Mesenchymal stem cell (in vitro differentiated cells and primary cell): Measurements from ENCODE around the gene LRRC47.
A peak's percentile ranks its signal among the peaks of the same experiment; 100 is the strongest.

Experiments
- DNase-seq: peaks from one replicate; pipeline ENCODE4 v3.0.0-alpha.2; 2013
- H2AFZ ChIP-seq: one replicate; pipeline ENCODE4 v1.6.1; 2013; ENCODE audit warnings: low read depth, mild to moderate bottlenecking, control low read depth, inconsistent platforms, low read length, moderate library complexity
- H2AK5ac ChIP-seq: 2 replicates; pipeline ENCODE4 v1.6.1; 2013; ENCODE audit warnings: low read length, moderate library complexity, mild to moderate bottlenecking, inconsistent platforms; ENCODE audit not compliant: severe bottlenecking
- H2BK120ac ChIP-seq: one replicate; pipeline ENCODE4 v1.6.1; 2013; ENCODE audit warnings: low read depth, mild to moderate bottlenecking, inconsistent platforms, low read length, moderate library complexity
- H2BK12ac ChIP-seq, 2 experiments: one replicate each; pipeline ENCODE4 v1.6.1; 2013; ENCODE audit warnings: inconsistent platforms in 2 of 2, low read length in 2 of 2, mild to moderate bottlenecking in 2 of 2, moderate library complexity in 2 of 2, control low read depth in 1 of 2
- H2BK15ac ChIP-seq: one replicate; pipeline ENCODE4 v1.6.1; 2013; ENCODE audit warnings: mild to moderate bottlenecking, low read depth, inconsistent platforms; ENCODE audit not compliant: poor library complexity, severe bottlenecking
- H2BK5ac ChIP-seq: 2 replicates; pipeline ENCODE4 v1.6.1; 2013; ENCODE audit warnings: low read depth, mild to moderate bottlenecking, low read length, control low read depth, inconsistent platforms; ENCODE audit not compliant: poor library complexity, severe bottlenecking
- H3K14ac ChIP-seq, 2 experiments: one replicate each; pipeline ENCODE4 v1.6.1; 2013; ENCODE audit warnings: inconsistent platforms in 2 of 2, low read length in 2 of 2, control low read depth in 1 of 2, mild to moderate bottlenecking in 1 of 2, moderate library complexity in 1 of 2
- H3K18ac ChIP-seq, 2 experiments: one replicate each; pipeline ENCODE4 v1.6.1; 2013; ENCODE audit warnings: inconsistent platforms in 2 of 2, low read length in 2 of 2, control low read depth in 1 of 2, low read depth in 1 of 2, mild to moderate bottlenecking in 1 of 2
- H3K23ac ChIP-seq, 2 experiments: one replicate each; pipeline ENCODE4 v1.6.1; 2013; ENCODE audit warnings: inconsistent platforms in 2 of 2, low read length in 2 of 2, mild to moderate bottlenecking in 2 of 2, moderate library complexity in 2 of 2, control low read depth in 1 of 2
- H3K27ac ChIP-seq: 2 replicates; pipeline ENCODE4 v1.5.1; 2013; ENCODE audit warnings: mild to moderate bottlenecking, moderate library complexity, low read length, control low read depth, inconsistent platforms; ENCODE audit not compliant: poor library complexity, severe bottlenecking
- H3K27me3 ChIP-seq, 2 experiments: 2 replicates each; pipeline versions ENCODE4 v1.6.1 to v1.7.0; 2013; ENCODE audit warnings: low read length in 2 of 2, mild to moderate bottlenecking in 2 of 2, moderate library complexity in 2 of 2, control low read depth in 1 of 2, inconsistent platforms in 1 of 2; ENCODE audit not compliant: control insufficient read depth in 1 of 2, insufficient read depth in 1 of 2
- H3K36me3 ChIP-seq, 2 experiments: 2 replicates each; pipeline versions ENCODE4 v1.6.1 to v1.7.0; 2013; ENCODE audit warnings: low read length in 2 of 2, control low read depth in 1 of 2, inconsistent platforms in 1 of 2, low read depth in 1 of 2, mild to moderate bottlenecking in 1 of 2; ENCODE audit not compliant: insufficient read depth in 2 of 2, control insufficient read depth in 1 of 2
- H3K4ac ChIP-seq, 2 experiments: one replicate each; pipeline ENCODE4 v1.6.1; 2013; ENCODE audit warnings: inconsistent platforms in 2 of 2, low read length in 2 of 2, mild to moderate bottlenecking in 2 of 2, moderate library complexity in 2 of 2, control low read depth in 1 of 2, low read depth in 1 of 2
- H3K4me1 ChIP-seq: 2 replicates; pipeline ENCODE4 v1.6.1; 2013; ENCODE audit warnings: low read depth, low read length, control low read depth; ENCODE audit not compliant: control insufficient read depth, insufficient read depth
- H3K4me2 ChIP-seq: 2 replicates; pipeline ENCODE4 v1.6.1; 2013; ENCODE audit warnings: low read length, mild to moderate bottlenecking, inconsistent platforms; ENCODE audit not compliant: poor library complexity, severe bottlenecking
- H3K4me3 ChIP-seq, 2 experiments: 2 replicates each; pipeline versions ENCODE4 v1.5.1 to v1.7.0; 2013; ENCODE audit warnings: low read length in 2 of 2, mild to moderate bottlenecking in 2 of 2, control low read depth in 1 of 2, low read depth in 1 of 2; ENCODE audit not compliant: insufficient read depth in 1 of 2
- H3K79me1 ChIP-seq: replicated peaks from 2 replicates; pipeline ENCODE4 v1.6.1; 2013; ENCODE audit warnings: mild to moderate bottlenecking, control low read depth, low read length, inconsistent platforms; ENCODE audit not compliant: poor library complexity, severe bottlenecking
- H3K9ac ChIP-seq: 2 replicates; pipeline ENCODE4 v1.7.0; 2013; ENCODE audit warnings: mild to moderate bottlenecking, low read length, moderate library complexity
- H3K9me3 ChIP-seq: 2 replicates; pipeline ENCODE4 v1.7.0; 2013; ENCODE audit warnings: mild to moderate bottlenecking, low read length; ENCODE audit not compliant: control insufficient read depth
- H4K8ac ChIP-seq: one replicate; pipeline ENCODE4 v1.6.1; 2013; ENCODE audit warnings: inconsistent platforms, mild to moderate bottlenecking, low read length, moderate library complexity
- H4K91ac ChIP-seq: one replicate; pipeline ENCODE4 v1.6.1; 2013; ENCODE audit warnings: mild to moderate bottlenecking, low read length, inconsistent platforms
- WGBS: methylation state at CpG from one replicate; pipeline ENCODE4 v1.1.7; 2013; ENCODE audit warnings: mixed read lengths; 5-methylcytosine and 5-hydroxymethylcytosine counted together

LRRC47 gene

GRCh38 chr1:3731583-3732433, 64.5 kb downstream of the LRRC47 start:
- H2AK5ac ChIP-seq = no peak overlapping the region
- H3K4ac ChIP-seq = no peak overlapping the region
- H2AFZ ChIP-seq = no peak overlapping the region
- H2BK12ac ChIP-seq = no peak overlapping the region
- no peak overlapping the region for H4K91ac ChIP-seq
- H3K18ac ChIP-seq = no peak overlapping the region
- H3K23ac ChIP-seq = no peak overlapping the region
- DNase-seq = no peak
- H3K14ac ChIP-seq = no peak overlapping the region
- no peak overlapping the region for H2BK120ac ChIP-seq
- no peaks in the 10 kb centered on the region for H3K9me3 ChIP-seq
- no peak overlapping the region for H2BK5ac ChIP-seq
- peaks cover 10 to 23% of the 10 kb centered on the region in 2 experiments for H3K36me3 ChIP-seq
- no peak overlapping the region for H3K9ac ChIP-seq
- H3K27ac ChIP-seq = no peak overlapping the region
- no peak overlapping the region for H3K4me3 ChIP-seq
- 83% methylated on average over 20 of the region's 25 CpGs for WGBS
- no peak overlapping the region for H2BK15ac ChIP-seq
- no peaks in the 10 kb centered on the region for H3K79me1 ChIP-seq
- H3K4me1 ChIP-seq = peaks cover 6% of the 10 kb centered on the region
- H3K4me2 ChIP-seq = no peak overlapping the region
- H3K27me3 ChIP-seq = peaks cover 31 to 61% of the 10 kb centered on the region in 2 experiments
- H4K8ac ChIP-seq = no peak overlapping the region

- no peak overlapping the region for H2BK120ac ChIP-seq
- H3K23ac ChIP-seq = no peak overlapping the region
- H3K14ac ChIP-seq = no peak overlapping the region
- H2BK15ac ChIP-seq = no peak overlapping the region
- H3K9me3 ChIP-seq = no peaks in the 10 kb centered on the region
- H3K36me3 ChIP-seq = peaks cover under 1 to 15% of the 10 kb centered on the region in 2 experiments
- H3K9ac ChIP-seq = no peak overlapping the region
- no peak overlapping the region for H2BK12ac ChIP-seq
- H3K4me1 ChIP-seq = peaks cover 2% of the 10 kb centered on the region
- H3K79me1 ChIP-seq = no peaks in the 10 kb centered on the region
- no peak overlapping the region for H4K8ac ChIP-seq
- no peak overlapping the region for H3K4me3 ChIP-seq
- H3K4ac ChIP-seq = no peak overlapping the region
- no peak overlapping the region for H3K27ac ChIP-seq
- 91% methylated on average over 25 of the region's 25 CpGs for WGBS
- no peak overlapping the region for H2AK5ac ChIP-seq
- DNase-seq = no peak
- no peak overlapping the region for H3K18ac ChIP-seq
- H3K4me2 ChIP-seq = no peak overlapping the region
- H2AFZ ChIP-seq = no peak overlapping the region
- H2BK5ac ChIP-seq = no peak overlapping the region
- peaks cover 31 to 63% of the 10 kb centered on the region in 2 experiments for H3K27me3 ChIP-seq
- no peak overlapping the region for H4K91ac ChIP-seq
These were observed 65.6 kb downstream of the LRRC47 start for GRCh38 chr1:3730543-3731247.

- H3K4me1 ChIP-seq = peaks cover 2% of the 10 kb centered on the region
- no peaks in the 10 kb centered on the region for H3K9me3 ChIP-seq
- DNase-seq = no peak
- no peak overlapping the region for H2BK5ac ChIP-seq
- WGBS = 86% methylated on average over 32 of the region's 32 CpGs
- H2BK15ac ChIP-seq = no peak overlapping the region
- no peak overlapping the region for H3K4ac ChIP-seq
- no peak overlapping the region for H3K4me2 ChIP-seq
- H2BK12ac ChIP-seq = no peak overlapping the region
- no peak overlapping the region for H3K9ac ChIP-seq
- peaks cover 31 to 63% of the 10 kb centered on the region in 2 experiments for H3K27me3 ChIP-seq
- no peak overlapping the region for H4K91ac ChIP-seq
- no peak overlapping the region for H2AFZ ChIP-seq
- no peak overlapping the region for H3K27ac ChIP-seq
- peak overlapping the region; percentile 17 for H4K8ac ChIP-seq
- H3K14ac ChIP-seq = no peak overlapping the region
- H3K79me1 ChIP-seq = no peaks in the 10 kb centered on the region
- no peak overlapping the region for H3K4me3 ChIP-seq
- no peak overlapping the region for H3K23ac ChIP-seq
- peaks cover 0 to 10% of the 10 kb centered on the region in 2 experiments for H3K36me3 ChIP-seq
- H2AK5ac ChIP-seq = no peak overlapping the region
- H3K18ac ChIP-seq = no peak overlapping the region
- no peak overlapping the region for H2BK120ac ChIP-seq
These were observed 66.4 kb downstream of the LRRC47 start for GRCh38 chr1:3729594-3730542.
